ENCODE data around the gene PMIS2. TPM values are rescaled to one million over a fixed set of nuclear protein-coding genes. Genes with fewer than 3 reads are reported as not detected.

Gene PMIS2
- total RNA-seq, 1 experiment from 2014 or later: not detected

GRCh38 chr19:35558400-35559280 lies 27.3 kb upstream of the PMIS2 start:
- Mint-ChIP-seq H3K4me1 (ENCODE audit: low read depth, unreplicated experiment) (no peaks in the 10 kb centered on the region), H3K9me3 (ENCODE audit: unreplicated experiment) (no peaks in the 10 kb centered on the region), H3K4me3 (ENCODE audit: unreplicated experiment) (no peak overlapping the region), H3K27me3 (ENCODE audit: insufficient read depth, unreplicated experiment) (peaks cover 27% of the 10 kb centered on the region), H3K27ac (ENCODE audit: unreplicated experiment) (no peak overlapping the region), H3K36me3 (ENCODE audit: insufficient read depth, unreplicated experiment) (peaks cover 5% of the 10 kb centered on the region)
- no peak for DNase-seq
- no peak for TF ChIP-seq CTCF (IDR thresholded peaks at IDR 0.05; ENCODE audit: insufficient read depth in 1 of 2, low read depth in 1 of 2, low read length in 1 of 2, severe bottlenecking in 1 of 2, unreplicated experiment in 1 of 2)
- 0 out of 2 replicates have a peak, but pooled peaks cover 5% of the 10 kb centered on the region for H3K4me1 ChIP-seq
- POLR2A ChIA-PET: no interaction called here
- BruUV-seq (replicated peaks): no TSS peak
- CTCF ChIA-PET: interaction anchor here (0.6 kb wide), 1 partner anchor 39 kb away, joined by 6 read pairs; no protein-coding TSS in a partner anchor
- no peak overlapping the region for H3K4me3 ChIP-seq (ENCODE audit: low read depth, low read length)
- H3K36me3 ChIP-seq (ENCODE audit: control insufficient read depth, insufficient read depth, low read length): no peaks in the 10 kb centered on the region
- no peaks in the 10 kb centered on the region for H3K27me3 ChIP-seq (replicated peaks; ENCODE audit: control insufficient read depth, insufficient read depth, low read length)
- 0 out of 2 replicates have a peak, but pooled peaks cover 3% of the 10 kb centered on the region for H3K9me3 ChIP-seq
- intact Hi-C loops (cut with micrococcal nuclease; ENCODE audit: unreplicated experiment): no loop called here

- POLR2A ChIA-PET: no interaction called here
- Mint-ChIP-seq H3K9me3 (ENCODE audit: unreplicated experiment) (no peaks in the 10 kb centered on the region), H3K4me3 (ENCODE audit: unreplicated experiment) (no peak overlapping the region), H3K4me1 (ENCODE audit: low read depth, unreplicated experiment) (no peaks in the 10 kb centered on the region), H3K27ac (ENCODE audit: unreplicated experiment) (no peak overlapping the region), H3K27me3 (ENCODE audit: insufficient read depth, unreplicated experiment) (peaks cover 27% of the 10 kb centered on the region), H3K36me3 (ENCODE audit: insufficient read depth, unreplicated experiment) (peaks cover 5% of the 10 kb centered on the region)
- intact Hi-C loops (cut with micrococcal nuclease; ENCODE audit: unreplicated experiment): no loop called here
- CTCF ChIA-PET: no interaction called here
- H3K27me3 ChIP-seq (replicated peaks; ENCODE audit: control insufficient read depth, insufficient read depth, low read length): no peaks in the 10 kb centered on the region
- TF ChIP-seq CTCF (IDR thresholded peaks at IDR 0.05; ENCODE audit: insufficient read depth in 1 of 2, low read depth in 1 of 2, low read length in 1 of 2, severe bottlenecking in 1 of 2, unreplicated experiment in 1 of 2): no peak
- 0 out of 2 replicates have a peak, but pooled peaks cover 5% of the 10 kb centered on the region for H3K4me1 ChIP-seq
- H3K36me3 ChIP-seq (ENCODE audit: control insufficient read depth, insufficient read depth, low read length): no peaks in the 10 kb centered on the region
- no peak overlapping the region for H3K4me3 ChIP-seq (ENCODE audit: low read depth, low read length)
- 0 out of 2 replicates have a peak, but pooled peaks cover 3% of the 10 kb centered on the region for H3K9me3 ChIP-seq
- DNase-seq: no peak
- no TSS peak for BruUV-seq (replicated peaks)
These were observed 26.7 kb upstream of the PMIS2 start for GRCh38 chr19:35559281-35559659.

GRCh38 chr19:35559781-35560180 lies 26.2 kb upstream of the PMIS2 start:
- H3K4me3 Mint-ChIP-seq (ENCODE audit: unreplicated experiment): no peak overlapping the region
- no TSS peak for BruUV-seq (replicated peaks)
- H3K4me1 Mint-ChIP-seq (ENCODE audit: low read depth, unreplicated experiment): no peaks in the 10 kb centered on the region
- intact Hi-C loops (cut with micrococcal nuclease; ENCODE audit: unreplicated experiment): no loop called here
- Histone ChIP-seq H3K4me3 (ENCODE audit: low read depth, low read length) (no peak overlapping the region), H3K27me3 (replicated peaks; ENCODE audit: control insufficient read depth, insufficient read depth, low read length) (no peaks in the 10 kb centered on the region), H3K4me1 (0 out of 2 replicates have a peak, but pooled peaks cover 5% of the 10 kb centered on the region), H3K36me3 (ENCODE audit: control insufficient read depth, insufficient read depth, low read length) (no peaks in the 10 kb centered on the region), H3K9me3 (0 out of 2 replicates have a peak, but pooled peaks cover 3% of the 10 kb centered on the region)
- TF ChIP-seq CTCF (IDR thresholded peaks at IDR 0.05; ENCODE audit: insufficient read depth in 1 of 2, low read depth in 1 of 2, low read length in 1 of 2, severe bottlenecking in 1 of 2, unreplicated experiment in 1 of 2): no peak
- no peak overlapping the region for H3K27ac Mint-ChIP-seq (ENCODE audit: unreplicated experiment)
- peaks cover 5% of the 10 kb centered on the region for H3K36me3 Mint-ChIP-seq (ENCODE audit: insufficient read depth, unreplicated experiment)
- peaks cover 27% of the 10 kb centered on the region for H3K27me3 Mint-ChIP-seq (ENCODE audit: insufficient read depth, unreplicated experiment)
- no peak for DNase-seq
- POLR2A ChIA-PET: no interaction called here
- CTCF ChIA-PET: no interaction called here
- no peaks in the 10 kb centered on the region for H3K9me3 Mint-ChIP-seq (ENCODE audit: unreplicated experiment)
